NCI-H2196 treated with DMSO at 0.1 percent for 48 hours (cell line): ENCODE results near the gene NCK1.
"Not testable (repeated sequence)": the region's sequence is repeated elsewhere in the genome, so short reads cannot be mapped to it uniquely, and the experiment has no call there.

Source experiments
- DNase-seq: peaks from one replicate; lab custom pipeline; 2025; ENCODE audit not compliant: unreplicated experiment; lab: John Stamatoyannopoulos, UW

The NCK1 gene

DNA sequence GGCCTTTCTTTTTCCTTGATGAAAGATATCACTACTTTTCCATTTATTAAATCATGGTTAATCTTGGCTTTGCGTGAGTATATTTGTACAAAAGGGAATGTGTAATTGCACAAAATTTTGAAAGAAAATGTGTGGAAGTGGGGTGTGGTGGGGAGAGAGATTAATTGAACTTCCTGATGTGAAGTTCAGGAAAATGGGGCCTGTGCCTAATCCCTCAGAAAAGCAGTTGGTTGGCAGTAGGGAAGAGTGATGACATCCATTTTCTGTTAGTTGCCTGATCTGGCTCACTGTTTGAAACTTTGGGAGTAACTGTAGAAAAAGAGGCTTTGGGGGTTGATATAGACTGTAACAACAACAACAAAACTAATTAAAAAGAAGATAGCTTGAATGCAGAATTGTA lies 85.0 kb downstream of the NCK1 start:
- DNase-seq: no peak

DNA sequence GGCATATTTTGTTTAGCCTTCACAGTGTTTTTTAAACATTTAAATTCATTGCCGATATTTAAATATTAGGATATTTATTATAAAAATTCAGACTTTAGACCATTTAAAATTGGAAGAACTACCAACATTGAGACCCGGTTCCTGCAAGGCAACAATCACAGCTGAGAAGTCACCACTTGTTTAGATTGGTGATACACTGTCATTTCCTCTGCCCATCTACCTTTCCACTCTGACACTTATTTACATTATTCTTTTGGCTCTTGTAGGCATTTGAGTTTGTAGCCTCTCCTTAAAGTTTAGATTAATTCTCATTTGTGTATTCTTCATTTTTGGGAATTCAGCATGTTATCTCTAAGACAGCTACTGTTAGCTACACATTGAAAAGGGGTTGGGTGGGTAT lies 85.5 kb downstream of the NCK1 start:
- no peak for DNase-seq

- no peak for DNase-seq
Observed at GRCh38 chr3:136949146-136949545, 87.1 kb downstream of the NCK1 start.

GRCh38 chr3:136949708-136950107 lies 87.7 kb downstream of the NCK1 start:
- DNase-seq: no peak

GRCh38 chr3:136950623-136951022 lies 88.6 kb downstream of the NCK1 start:
- no peak for DNase-seq

DNA sequence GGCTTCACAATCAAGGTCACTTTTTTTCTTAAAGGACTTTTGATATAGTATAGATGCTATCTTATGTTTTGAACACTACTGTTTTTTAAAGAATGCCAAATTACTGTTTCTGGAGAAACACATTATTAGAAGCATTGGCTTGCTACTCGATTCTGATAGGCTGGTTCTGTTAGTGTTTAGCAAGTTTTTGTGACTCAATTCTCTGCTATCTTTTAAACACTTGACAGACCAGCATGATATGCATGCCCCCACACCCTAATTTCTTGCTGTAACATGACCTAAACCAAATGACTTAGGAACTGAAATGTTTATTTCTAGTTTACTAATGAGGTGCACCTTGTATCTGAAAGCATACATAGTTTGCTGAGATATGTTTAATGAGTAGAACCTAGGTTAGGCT lies 90.3 kb downstream of the NCK1 start:
- no peak for DNase-seq

DNA sequence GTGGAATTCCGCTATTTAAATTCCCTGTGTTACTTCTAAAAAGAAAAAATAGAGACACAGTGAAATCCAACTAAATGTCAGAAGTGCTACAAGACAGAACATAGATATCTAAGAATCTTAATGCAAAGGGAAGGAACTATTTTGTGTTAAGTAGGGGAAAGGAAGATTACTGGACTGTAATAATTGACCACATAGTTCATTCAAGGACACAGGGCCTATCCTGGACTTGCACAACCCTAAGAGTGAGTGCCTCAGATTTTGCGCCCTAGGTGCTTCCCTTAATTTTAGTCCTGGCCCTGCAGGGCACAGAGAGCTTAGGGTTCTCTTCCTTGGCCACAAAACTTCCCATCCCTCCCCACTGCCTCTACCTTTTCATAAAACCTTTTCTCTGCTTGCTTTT lies 92.2 kb downstream of the NCK1 start:
- DNase-seq: no peak

GRCh38 chr3:136954980-136955780 lies 93.2 kb downstream of the NCK1 start:
- no peak for DNase-seq

GRCh38 chr3:136955813-136956212 lies 93.8 kb downstream of the NCK1 start:
- DNase-seq: no peak

DNA sequence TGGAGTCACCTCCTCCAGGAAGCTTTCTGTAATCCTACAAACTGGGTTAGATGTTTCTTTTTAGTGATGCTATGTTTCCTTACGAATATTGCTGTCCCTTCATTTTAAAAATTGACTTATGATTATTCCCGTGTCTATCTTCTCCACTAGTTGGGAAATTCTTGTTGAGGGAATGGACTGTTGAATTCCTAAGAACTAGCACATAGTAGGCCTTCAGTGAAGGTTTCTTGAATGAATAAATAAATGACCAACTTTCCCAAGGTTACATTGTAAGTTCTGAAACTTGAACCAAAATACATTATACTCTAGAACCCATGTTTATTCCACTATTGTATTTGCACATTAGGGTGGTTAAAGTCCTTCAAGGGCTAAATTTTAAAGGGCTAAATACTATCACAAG lies 95.0 kb downstream of the NCK1 start:
- no peak for DNase-seq

DNA sequence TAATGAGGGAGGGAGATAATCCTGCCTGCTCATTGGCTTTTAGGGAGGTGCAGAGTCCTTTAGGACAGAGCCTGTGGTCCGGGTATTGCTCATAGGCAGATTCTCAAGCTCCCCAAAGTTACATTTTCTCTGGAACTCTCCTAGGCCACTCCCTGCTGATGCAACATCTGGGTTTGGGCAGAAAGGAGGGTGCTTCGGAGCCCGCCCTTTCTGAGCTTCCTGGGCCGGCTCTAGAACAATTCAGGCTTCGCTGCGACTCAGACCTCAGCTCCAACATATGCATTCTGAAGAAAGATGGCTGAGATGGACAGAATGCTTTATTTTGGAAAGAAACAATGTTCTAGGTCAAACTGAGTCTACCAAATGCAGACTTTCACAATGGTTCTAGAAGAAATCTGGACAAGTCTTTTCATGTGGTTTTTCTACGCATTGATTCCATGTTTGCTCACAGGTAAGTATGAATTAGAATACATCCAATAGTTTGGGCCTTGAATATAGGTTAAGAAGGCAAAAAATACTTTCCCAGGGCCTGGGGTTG lies 95.8 kb downstream of the NCK1 start, which contains the start of gene IL20RB:
IL20RB (plus strand) TSS at position 233 of the 538 bp plus-strand sequence; CDS start at position 364, 131 bp downstream.
- DNase-seq: no peak

- DNase-seq: no peak
Observed at GRCh38 chr3:136958939-136959338, 96.9 kb downstream of the NCK1 start.

GRCh38 chr3:136959599-136959998 lies 97.6 kb downstream of the NCK1 start:
- no peak for DNase-seq

GRCh38 chr3:136960838-136961836 lies 99.1 kb downstream of the NCK1 start:
- no peak for DNase-seq

DNA sequence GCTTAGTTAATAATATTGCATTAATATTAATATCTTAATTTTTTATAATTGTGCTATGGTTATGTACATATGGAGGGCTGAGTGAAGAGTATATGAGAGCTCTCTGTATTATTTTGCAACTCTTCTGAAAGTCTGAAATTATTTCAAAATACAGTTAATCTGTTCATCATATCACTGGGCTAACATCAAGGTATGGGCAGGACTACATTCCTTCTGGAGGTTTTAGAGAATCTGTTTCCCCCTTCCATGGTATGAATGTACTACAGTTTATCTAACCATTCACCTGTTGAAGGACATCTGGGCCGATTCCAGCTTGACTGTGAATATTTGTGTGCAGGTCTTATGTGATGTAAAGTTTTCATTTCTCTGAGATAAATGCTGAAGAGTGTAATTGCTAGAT lies 100.9 kb downstream of the NCK1 start:
- DNase-seq: no peak

DNA sequence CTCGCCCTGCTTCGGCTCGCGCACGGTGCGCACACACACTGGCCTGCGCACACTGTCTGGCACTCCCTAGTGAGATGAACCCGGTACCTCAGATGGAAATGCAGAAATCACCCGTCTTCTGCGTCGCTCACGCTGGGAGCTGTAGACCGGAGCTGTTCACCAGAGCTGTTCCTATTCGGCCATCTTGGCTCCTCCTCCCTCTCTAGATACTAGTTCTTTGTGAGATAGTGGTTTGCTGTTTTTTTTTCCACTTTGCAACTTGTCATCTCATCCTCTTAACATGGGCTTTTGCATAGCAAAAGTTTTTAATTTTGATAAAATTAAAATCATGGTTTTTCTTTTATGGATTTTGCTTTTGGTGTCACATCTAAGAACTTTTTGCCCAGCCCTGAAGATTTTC lies 107.5 kb downstream of the NCK1 start:
- DNase-seq: not testable (repeated sequence)

DNA sequence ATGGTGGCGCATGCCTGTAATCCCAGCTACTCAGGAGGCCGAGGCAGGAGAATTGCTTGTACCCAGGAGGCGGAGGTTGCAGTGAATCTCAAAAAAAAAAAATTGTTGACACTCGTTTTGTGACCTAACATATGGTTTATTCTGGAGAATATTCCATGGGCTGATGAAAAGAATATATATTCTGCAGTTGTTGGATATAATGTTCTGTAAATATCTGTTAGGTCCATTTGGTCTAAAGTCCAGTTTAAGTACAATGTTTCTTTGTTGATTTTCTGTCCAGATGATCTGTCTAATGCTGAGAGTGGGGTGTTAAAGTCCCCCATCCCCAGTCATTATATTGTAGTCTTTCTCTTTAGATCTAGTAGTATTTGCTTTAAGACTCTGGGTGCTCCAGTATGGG lies 111.3 kb downstream of the NCK1 start:
- no peak for DNase-seq

DNA sequence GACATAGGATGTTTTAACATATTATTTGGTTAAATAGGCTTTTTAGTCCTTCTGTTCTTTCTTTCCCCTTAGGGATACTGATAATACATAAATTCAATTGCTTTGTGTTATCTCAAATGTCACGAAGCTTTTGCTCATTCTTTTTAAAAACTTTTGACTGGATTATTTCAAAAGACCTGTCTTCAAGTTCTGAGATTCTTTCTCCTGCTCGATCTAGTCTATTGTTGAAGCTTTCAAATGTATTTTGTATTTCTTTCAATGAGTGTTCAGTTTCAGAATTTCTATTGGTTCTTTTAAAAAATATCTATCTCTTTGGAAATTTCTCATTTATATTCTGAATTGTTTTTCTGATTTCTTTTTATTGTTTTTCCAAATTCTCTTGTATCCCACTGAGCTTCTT lies 112.7 kb downstream of the NCK1 start:
- DNase-seq: no peak

- no peak for DNase-seq
Observed at GRCh38 chr3:136979204-136979603, 117.2 kb downstream of the NCK1 start.

GRCh38 chr3:136979684-136980083 lies 117.7 kb downstream of the NCK1 start:
- no peak for DNase-seq

- no peak for DNase-seq
Observed at GRCh38 chr3:136982033-136982432, 120.0 kb downstream of the NCK1 start.
